ENCODE results near the gene SCAPER.
"Not testable (repeated sequence)": the region's sequence is repeated elsewhere in the genome, so short reads cannot be mapped to it uniquely, and the experiment has no call there.

The SCAPER gene

GRCh38 chr15:76928201-76928600 is 23.1 kb upstream of the SCAPER start:
- no peak for DNase-seq (ENCODE audit: extremely low spot score, insufficient read length, low read depth)
- no peak for FAIRE-seq

GRCh38 chr15:76916369-76916768 is 11.2 kb upstream of the SCAPER start:
- DNase-seq (ENCODE audit: extremely low spot score, insufficient read length, low read depth), result no peak
- no peak for FAIRE-seq

- FAIRE-seq, result no peak
- DNase-seq (ENCODE audit: extremely low spot score, insufficient read length, low read depth), result no peak
These were observed 8.6 kb upstream of the SCAPER start for GRCh38 chr15:76913737-76914136.

GRCh38 chr15:76912430-76912829 is 7.3 kb upstream of the SCAPER start:
- FAIRE-seq (no peak), DNase-seq (ENCODE audit: extremely low spot score, insufficient read length, low read depth) (no peak)

GRCh38 chr15:76905855-76906254 is 715 bp upstream of the SCAPER start:
- FAIRE-seq (no peak), DNase-seq (ENCODE audit: extremely low spot score, insufficient read length, low read depth) (no peak)

- DNase-seq (ENCODE audit: extremely low spot score, insufficient read length, low read depth) (no peak), FAIRE-seq (no peak)
These were observed 603 bp downstream of the SCAPER start for GRCh38 chr15:76904461-76905012.

GRCh38 chr15:76903251-76903681 is 1.9 kb downstream of the SCAPER start:
- FAIRE-seq (peak; percentile 41), DNase-seq (ENCODE audit: extremely low spot score, insufficient read length, low read depth) (no peak)

GRCh38 chr15:76901965-76902364 is 3.2 kb downstream of the SCAPER start:
- no peak for FAIRE-seq

GRCh38 chr15:76899931-76900310 is 5.2 kb downstream of the SCAPER start:
- DNase-seq (ENCODE audit: extremely low spot score, insufficient read length, low read depth); FAIRE-seq: not testable (repeated sequence)

More at GRCh38 chr15:76901965-76902364, 3.2 kb downstream of the SCAPER start:
- DNase-seq (ENCODE audit: extremely low spot score, insufficient read length, low read depth), result no peak

GRCh38 chr15:76899176-76899930 is 5.8 kb downstream of the SCAPER start:
- DNase-seq (ENCODE audit: extremely low spot score, insufficient read length, low read depth); FAIRE-seq: not testable (repeated sequence)

- DNase-seq (ENCODE audit: extremely low spot score, insufficient read length, low read depth) (no peak), FAIRE-seq (no peak)
These were observed 7.0 kb downstream of the SCAPER start for GRCh38 chr15:76898102-76898501.

- no peak for DNase-seq (ENCODE audit: extremely low spot score, insufficient read length, low read depth)
- no peak for FAIRE-seq
These were observed 11.0 kb downstream of the SCAPER start for GRCh38 chr15:76894174-76894573.

- DNase-seq (ENCODE audit: extremely low spot score, insufficient read length, low read depth); FAIRE-seq: not testable (repeated sequence)
These were observed 12.3 kb downstream of the SCAPER start for GRCh38 chr15:76892836-76893235.

GRCh38 chr15:76887280-76888141 is 17.6 kb downstream of the SCAPER start:
- not testable (repeated sequence) for FAIRE-seq

GRCh38 chr15:76885212-76885611 is 19.9 kb downstream of the SCAPER start:
- no peak for DNase-seq (ENCODE audit: extremely low spot score, insufficient read length, low read depth)
- FAIRE-seq, result no peak

More at GRCh38 chr15:76887280-76888141, 17.6 kb downstream of the SCAPER start:
- not testable (repeated sequence) for DNase-seq (ENCODE audit: extremely low spot score, insufficient read length, low read depth)

- FAIRE-seq, result no peak
- no peak for DNase-seq (ENCODE audit: extremely low spot score, insufficient read length, low read depth)
These were observed 29.2 kb downstream of the SCAPER start for GRCh38 chr15:76875911-76876310.

- not testable (repeated sequence) for FAIRE-seq; DNase-seq (ENCODE audit: extremely low spot score, insufficient read length, low read depth)
These were observed 32.1 kb downstream of the SCAPER start for GRCh38 chr15:76873066-76873465.

- DNase-seq (ENCODE audit: extremely low spot score, insufficient read length, low read depth) (no peak), FAIRE-seq (no peak)
These were observed 33.2 kb downstream of the SCAPER start for GRCh38 chr15:76871930-76872329.

- FAIRE-seq (no peak), DNase-seq (ENCODE audit: extremely low spot score, insufficient read length, low read depth) (no peak)
These were observed 36.4 kb downstream of the SCAPER start for GRCh38 chr15:76868740-76869139.

GRCh38 chr15:76866716-76867321 is 38.3 kb downstream of the SCAPER start:
- DNase-seq (ENCODE audit: extremely low spot score, insufficient read length, low read depth) (no peak), FAIRE-seq (peak; percentile 53)

Data from GM18507 (cell line).